Limb (tissue), 2 donors: Measurements from ENCODE around the gene TEF.

ENCODE experiments used
- DNase-seq, 2 donors: peaks; one replicate each; pipeline ENCODE4 v3.0.0-alpha.2; 2016; ENCODE audit errors: extremely low spot score in 2 of 2

TEF gene

DNA sequence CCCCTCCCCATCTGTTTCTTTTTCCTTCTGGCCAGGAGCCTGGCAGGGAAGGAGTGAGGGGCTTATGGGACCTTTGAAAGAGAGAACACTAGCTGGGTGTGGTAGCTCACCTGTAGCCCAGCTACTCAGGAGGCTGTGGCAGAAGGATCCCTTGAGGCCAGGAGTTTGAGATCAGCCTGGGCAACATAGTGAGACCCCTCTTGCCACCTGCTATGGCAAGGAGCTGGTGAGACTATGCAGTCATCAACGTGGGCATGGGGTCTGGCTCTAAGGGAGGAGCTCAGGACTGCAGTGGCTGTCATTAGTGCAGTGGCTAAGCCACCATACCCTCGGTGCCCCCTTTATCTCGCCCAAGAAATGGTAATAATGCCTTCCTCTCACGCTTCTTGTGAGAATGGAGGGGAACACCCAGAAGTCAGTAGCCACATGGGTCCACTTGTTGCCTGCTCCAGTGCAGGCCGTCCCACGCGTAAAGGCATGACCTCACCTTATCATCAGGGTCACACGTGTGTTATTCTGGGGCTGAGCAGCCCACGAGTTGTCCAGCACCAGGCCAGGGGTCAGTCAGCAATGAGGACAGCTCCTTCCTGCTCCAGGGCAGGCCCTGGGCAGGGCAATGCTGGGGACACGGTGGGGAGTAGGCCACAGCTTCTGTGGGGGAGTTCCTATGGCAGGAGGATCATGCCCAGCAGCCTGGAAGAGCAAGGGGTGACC is 27.7 kb upstream of the TEF start:
- no peak for DNase-seq

DNA sequence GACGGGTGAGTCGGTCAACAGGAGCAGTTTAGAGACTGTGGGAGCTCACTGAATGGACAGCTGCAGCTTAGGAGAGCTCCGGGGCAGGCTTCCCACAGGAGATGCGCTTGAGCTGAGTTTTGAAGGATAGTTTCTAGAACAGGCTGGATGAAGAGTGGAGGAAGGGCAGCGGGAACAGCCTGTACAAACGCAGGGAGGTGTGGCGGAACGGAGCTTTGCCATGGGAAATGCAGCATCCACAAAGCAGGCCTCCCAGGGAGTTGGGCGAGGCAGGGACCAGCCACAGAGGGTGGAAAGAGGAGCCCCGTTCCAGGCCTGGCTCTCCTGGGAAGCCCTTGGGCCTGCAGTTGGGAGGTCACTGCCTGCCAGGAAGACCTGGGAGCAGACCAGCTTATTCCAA is 26.8 kb upstream of the TEF start:
- DNase-seq: no peak

DNA sequence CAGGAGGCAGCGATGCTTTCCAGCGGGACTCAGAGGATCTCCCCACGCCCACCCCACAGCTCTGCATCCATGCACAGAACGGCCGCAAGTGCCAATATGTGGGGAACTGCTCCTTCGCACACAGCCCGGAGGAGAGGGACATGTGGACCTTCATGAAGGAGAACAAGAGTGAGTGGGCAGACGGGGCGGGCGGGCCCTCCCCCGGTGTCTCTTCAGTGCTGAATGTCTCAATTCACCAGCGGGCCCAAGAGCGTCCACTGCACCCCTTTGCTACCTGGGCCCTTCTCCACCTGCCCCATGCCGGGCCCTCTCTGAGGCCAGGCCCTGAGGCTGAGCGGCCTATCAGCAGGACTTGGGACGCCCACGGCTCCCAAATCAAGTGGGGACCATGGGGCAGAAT is 25.8 kb upstream of the TEF start:
- peak in 1 of 2 donors; percentile 16 for DNase-seq

DNA sequence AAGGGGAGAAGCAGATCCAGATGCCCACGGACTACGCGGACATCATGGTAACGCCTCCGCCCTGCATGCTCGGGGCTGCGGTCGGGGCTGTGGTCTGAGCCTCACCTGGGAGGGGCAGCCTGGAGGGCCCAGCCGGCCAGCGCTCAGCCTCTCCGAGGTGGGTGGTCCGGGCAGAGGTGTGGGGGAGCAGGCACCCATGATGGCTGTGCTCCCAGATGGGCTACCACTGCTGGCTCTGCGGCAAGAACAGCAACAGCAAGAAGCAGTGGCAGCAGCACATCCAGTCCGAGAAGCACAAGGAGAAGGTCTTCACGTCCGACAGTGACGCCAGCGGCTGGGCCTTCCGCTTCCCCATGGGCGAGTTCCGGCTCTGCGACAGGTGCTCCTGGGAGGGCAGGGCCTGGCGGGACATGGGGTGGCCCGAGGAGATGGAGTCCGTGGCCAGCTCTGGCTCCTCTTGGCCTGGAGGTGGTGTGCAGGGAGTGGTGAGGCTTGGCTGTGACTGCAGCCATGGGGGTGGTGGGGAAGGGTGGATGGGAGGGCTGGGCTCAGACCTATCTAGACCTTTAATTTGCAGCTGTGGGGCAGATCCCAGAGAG is 25.2 kb upstream of the TEF start:
- peak in 1 of 2 donors; percentile 16 for DNase-seq

- no peak for DNase-seq
Measured at GRCh38 chr22:41357191-41357590, 24.6 kb upstream of the TEF start.

DNA sequence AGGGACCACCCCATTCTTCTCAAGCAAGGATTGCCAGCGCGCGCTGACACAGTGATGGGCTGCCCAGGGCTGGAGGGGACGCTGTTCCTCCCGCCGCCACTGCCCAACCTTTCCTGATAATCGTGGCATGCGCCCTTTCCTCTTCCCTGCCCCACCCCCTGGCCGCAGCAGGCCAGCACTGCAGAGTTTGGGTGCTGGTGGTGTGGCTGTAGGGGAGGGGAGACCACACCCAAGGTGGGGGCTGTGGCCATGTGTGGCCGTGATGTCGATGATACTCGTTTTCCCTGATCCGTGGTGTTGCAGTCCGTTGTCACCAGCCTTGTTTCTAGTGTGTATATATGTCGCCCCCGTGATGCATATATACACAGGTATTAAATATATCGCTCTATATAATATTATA is 22.8 kb upstream of the TEF start:
- DNase-seq: no peak

DNA sequence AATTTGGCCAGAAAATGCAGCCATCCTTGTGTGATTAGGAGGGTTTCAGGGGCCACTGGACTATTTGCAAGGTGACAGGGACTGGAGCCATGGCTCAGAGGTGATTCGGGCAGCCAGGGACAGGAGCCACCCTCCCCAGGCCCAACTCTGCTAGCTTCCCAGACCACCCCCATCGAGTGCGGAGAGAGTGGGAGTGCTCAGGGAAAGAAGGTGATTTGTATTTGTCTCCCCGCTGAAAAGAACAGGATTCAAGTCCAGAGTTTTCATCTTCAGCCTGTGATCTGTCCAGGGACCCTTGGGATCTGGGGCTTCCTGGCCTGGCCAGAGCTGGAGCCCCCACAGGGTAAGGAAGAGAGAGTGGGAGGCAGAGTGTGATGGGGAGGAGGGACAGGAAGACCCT is 22.4 kb upstream of the TEF start:
- DNase-seq: no peak

- DNase-seq: no peak
Measured at GRCh38 chr22:41360126-41360525, 21.6 kb upstream of the TEF start.

GRCh38 chr22:41361716-41362310 is 19.9 kb upstream of the TEF start:
- DNase-seq: no peak

DNA sequence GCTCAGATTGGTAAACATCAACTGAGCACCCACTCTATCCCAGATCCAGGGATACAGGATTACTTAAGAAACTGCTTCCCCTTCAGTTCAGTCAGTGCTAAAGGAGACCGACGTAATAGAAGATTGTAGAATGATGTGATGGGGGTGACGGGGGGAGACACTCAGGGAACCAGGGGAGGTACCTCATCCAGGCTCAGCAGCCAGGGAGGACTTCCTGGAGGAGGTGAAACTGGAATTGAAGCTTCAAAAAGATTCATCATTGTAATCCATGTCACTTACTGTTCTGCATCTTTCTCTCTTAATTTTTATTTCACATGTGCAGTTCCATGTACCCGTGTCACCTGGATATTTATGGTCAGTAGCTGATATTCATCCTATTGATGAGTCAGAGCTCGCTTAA is 19.1 kb upstream of the TEF start:
- no peak for DNase-seq

- DNase-seq: no peak
Measured at GRCh38 chr22:41364233-41364632, 17.5 kb upstream of the TEF start.

- no peak for DNase-seq
Measured at GRCh38 chr22:41364955-41365354, 16.8 kb upstream of the TEF start.

DNA sequence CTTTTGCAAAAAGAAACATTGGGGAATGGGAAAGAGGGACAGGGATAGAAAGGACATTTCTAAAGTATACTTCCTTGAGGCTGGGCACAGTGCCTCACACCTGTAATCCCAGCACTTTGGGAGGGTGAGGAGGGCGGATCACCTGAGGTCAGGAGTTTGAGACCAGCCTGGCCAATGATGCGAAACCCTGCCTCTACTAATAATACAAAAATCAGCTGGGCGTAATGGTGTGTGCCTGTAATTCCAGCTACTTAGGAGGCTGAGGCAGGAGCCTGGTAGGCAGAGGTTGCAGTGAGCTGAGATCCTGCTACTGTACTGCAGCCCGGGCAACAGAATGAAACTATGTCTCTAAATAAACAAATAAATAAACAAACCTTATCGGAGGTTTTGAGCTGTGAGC is 16.3 kb upstream of the TEF start:
- DNase-seq: no peak

- no peak for DNase-seq
Measured at GRCh38 chr22:41366323-41367029, 15.3 kb upstream of the TEF start.

DNA sequence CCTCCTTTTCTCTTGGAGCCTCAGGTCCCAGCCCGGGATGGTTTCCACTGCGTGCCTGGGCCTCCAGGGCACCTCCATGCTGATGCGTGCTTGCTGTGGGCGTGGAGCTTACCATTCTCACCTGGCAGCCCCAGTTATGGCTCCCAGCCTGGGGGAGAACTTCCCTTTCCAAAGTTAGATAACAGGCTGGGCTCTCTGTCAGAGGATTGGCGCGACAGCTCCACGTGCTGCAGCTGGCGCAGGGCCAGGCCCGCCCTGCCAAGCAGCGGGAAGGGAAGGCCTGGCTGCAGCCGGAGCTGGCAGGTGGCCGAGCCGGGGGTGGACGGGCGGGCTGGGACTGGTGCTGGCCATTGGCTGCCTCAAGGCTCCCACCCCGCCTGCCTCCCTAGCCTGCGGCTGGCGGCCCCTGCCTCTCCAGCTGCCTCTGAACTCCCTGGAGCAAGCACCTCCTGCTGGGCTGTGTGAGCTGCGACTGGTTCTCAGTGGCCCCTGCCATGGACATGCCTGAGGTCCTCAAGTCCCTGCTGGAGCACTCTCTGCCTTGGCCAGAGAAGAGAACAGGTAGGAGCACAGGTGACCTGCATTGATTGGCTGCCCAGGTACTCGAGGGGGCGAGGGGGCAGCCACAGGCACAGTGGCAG is 14.6 kb upstream of the TEF start:
- peak; percentile 91 to 94 for DNase-seq

GRCh38 chr22:41367680-41368542 is 13.8 kb upstream of the TEF start:
- DNase-seq: peak in 1 of 2 donors; percentile 48

GRCh38 chr22:41368543-41369423 is 13.0 kb upstream of the TEF start:
- DNase-seq: peak; percentile 51 to 65

DNA sequence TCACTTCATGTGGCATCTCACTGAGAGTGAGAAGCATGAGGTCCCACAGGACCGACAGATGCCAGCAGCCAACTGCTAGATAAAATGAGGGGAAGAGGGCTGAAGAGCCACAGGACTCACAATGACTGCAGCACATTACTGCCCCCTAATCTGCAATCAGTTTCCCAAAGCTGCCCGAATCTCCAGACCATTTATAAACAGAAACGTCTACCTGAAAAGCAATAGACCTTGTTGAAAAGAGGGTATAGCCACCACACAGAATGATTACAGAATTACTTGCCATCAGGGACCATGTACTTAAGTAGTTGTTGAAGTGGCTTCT is 12.4 kb upstream of the TEF start:
- no peak for DNase-seq

DNA sequence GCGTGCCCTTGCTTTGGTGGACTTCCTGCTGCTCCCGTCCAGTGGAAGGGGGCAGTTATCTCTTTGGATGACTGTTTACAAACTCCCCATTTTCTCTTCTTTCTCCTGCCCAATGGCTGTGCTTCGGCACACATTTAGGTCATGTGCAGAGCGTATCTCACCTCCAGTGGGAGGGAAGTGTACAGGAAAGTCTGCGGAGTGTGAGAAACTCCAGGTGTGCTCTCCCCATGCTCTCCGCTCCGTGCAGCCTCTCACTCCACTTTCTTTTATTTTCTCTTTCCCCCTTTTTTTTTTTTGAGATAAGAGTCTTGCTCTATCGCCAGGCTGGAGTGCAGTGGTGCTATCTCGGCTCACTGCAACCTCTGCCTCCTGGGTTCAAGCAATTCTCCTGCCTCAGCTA is 11.9 kb upstream of the TEF start:
- no peak for DNase-seq

GRCh38 chr22:41377846-41378245 is 3.9 kb upstream of the TEF start:
- DNase-seq: no peak
